WTC11 (cell line): Measurements from ENCODE around the gene THBS3. TPM values are rescaled to one million over a fixed set of nuclear protein-coding genes. Genes with fewer than 3 reads are reported as not detected.
"Not testable (repeated sequence)": the region's sequence is repeated elsewhere in the genome, so short reads cannot be mapped to it uniquely, and the experiment has no call there.

Experiments used
- ATAC-seq: fragments of 200-7000 bp; cut with Tn5 transposase; 2 replicates; pipeline ENCODE4 v1.10.0; 2021; ENCODE audit warnings: mild to moderate bottlenecking, moderate library complexity
- CTCF ChIA-PET: fragments of 300-600 bp; sonication (Branson Sonifier 250); formaldehyde crosslinking; loops from one replicate; lab custom pipeline; 2021; ENCODE audit warnings: antibody characterized with exemption; lab: Charles Lee
- POLR2A ChIA-PET: fragments of 350-600 bp; sonication (Branson Sonifier 250); formaldehyde crosslinking; loops from one replicate; lab custom pipeline; 2021; ENCODE audit warnings: antibody characterized with exemption; lab: Charles Lee
- DNase-seq: peaks from one replicate; pipeline ENCODE4 v3.0.0; 2021; ENCODE audit warnings: low spot score
- H3K27ac Mint-ChIP-seq: 2 replicates; pipeline ENCODE4 v1.8.0; 2021; ENCODE audit warnings: mixed read lengths
- H3K27me3 Mint-ChIP-seq: 2 replicates; pipeline ENCODE4 v1.8.0; 2021; ENCODE audit warnings: low read depth, mild to moderate bottlenecking, moderate library complexity, mixed read lengths
- H3K36me3 Mint-ChIP-seq: 2 replicates; pipeline ENCODE4 v1.8.0; 2021; ENCODE audit warnings: mixed read lengths
- H3K4me1 Mint-ChIP-seq: 2 replicates; pipeline ENCODE4 v1.8.0; 2022; ENCODE audit warnings: mixed read lengths
- H3K4me3 Mint-ChIP-seq: 2 replicates; pipeline ENCODE4 v1.8.0; 2021; ENCODE audit warnings: mild to moderate bottlenecking, moderate library complexity, mixed read lengths
- H3K9me3 Mint-ChIP-seq: 2 replicates; pipeline ENCODE4 v1.8.0; 2021; ENCODE audit warnings: mixed read lengths
- NFYB ChIP-seq: sonication (generic); formaldehyde crosslinking; conservative IDR thresholded peaks from 2 replicates; pipeline ENCODE4 v1.8.0; 2022; ENCODE audit warnings: low read depth, missing genetic modification reagents
- NR1H2 ChIP-seq: sonication (generic); formaldehyde crosslinking; IDR thresholded peaks from 2 replicates; pipeline ENCODE4 v1.9.0; 2021; ENCODE audit warnings: mild to moderate bottlenecking, moderate library complexity, missing genetic modification reagents
- RORB ChIP-seq: fragments of 250-450 bp; sonication (Bioruptor Pico); IDR thresholded peaks from 2 replicates; pipeline ENCODE4 v1.9.0; 2021; ENCODE audit warnings: mild to moderate bottlenecking
- SOX15 ChIP-seq: fragments of 250-450 bp; sonication (Bioruptor Pico); IDR thresholded peaks from 2 replicates; pipeline ENCODE4 v1.9.0; 2021; ENCODE audit warnings: mild to moderate bottlenecking
- USF2 ChIP-seq: sonication (generic); formaldehyde crosslinking; IDR thresholded peaks from 2 replicates; pipeline ENCODE4 v1.8.1; 2023; ENCODE audit warnings: mild to moderate bottlenecking, missing genetic modification reagents, moderate library complexity
- ZBTB21 ChIP-seq: sonication (generic); formaldehyde crosslinking; IDR thresholded peaks from 2 replicates; pipeline ENCODE4 v1.8.1; 2023; ENCODE audit warnings: mild to moderate bottlenecking, missing genetic modification reagents, borderline replicate concordance
- ZNF138 ChIP-seq: sonication (generic); formaldehyde crosslinking; conservative IDR thresholded peaks from 2 replicates; pipeline ENCODE4 v1.8.1; 2022; ENCODE audit warnings: mild to moderate bottlenecking, moderate library complexity, missing genetic modification reagents
- total RNA-seq: library from RNA; stranded (reverse); gene quantifications from 3 replicates; pipeline ENCODE4 v1.2.3, GENCODE V29; 2021
- TF ChIP-seq, protein P1 (sequence below): sonication (generic); formaldehyde crosslinking; IDR thresholded peaks from 2 replicates; pipeline ENCODE4 v1.8.0; 2022; ENCODE audit warnings: mild to moderate bottlenecking, missing genetic modification reagents
- TF ChIP-seq, protein P2 (sequence below): sonication (generic); formaldehyde crosslinking; conservative IDR thresholded peaks from 2 replicates; pipeline ENCODE4 v1.8.1; 2023; ENCODE audit warnings: mild to moderate bottlenecking, low read depth, missing genetic modification reagents, moderate library complexity
- TF ChIP-seq, protein P3 (sequence below): sonication (generic); formaldehyde crosslinking; IDR thresholded peaks from 2 replicates; pipeline ENCODE4 v1.8.0; 2022; ENCODE audit warnings: mild to moderate bottlenecking, missing genetic modification reagents

The THBS3 gene
- total RNA-seq, 1 experiment from 2014 or later = 5.3 TPM

DNA sequence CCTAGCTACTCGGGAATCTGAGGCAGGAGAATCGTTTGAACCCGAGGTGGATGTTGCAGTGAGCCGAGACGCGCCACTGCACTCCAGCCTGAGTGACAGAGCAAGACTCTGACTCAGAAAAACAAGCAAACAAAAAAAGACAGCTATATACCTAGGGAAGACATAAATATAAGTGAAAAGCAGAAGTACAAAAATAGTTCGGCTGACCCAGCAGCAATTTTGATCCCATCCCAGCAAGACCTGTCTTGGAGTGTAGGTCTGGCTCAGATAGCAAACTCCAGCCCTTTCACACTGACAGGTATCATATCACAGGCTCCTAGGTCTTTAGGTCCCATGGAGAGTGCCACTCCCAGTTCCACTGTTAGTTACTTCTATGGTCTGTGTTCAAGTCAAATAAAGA, 15.3 kb upstream of the THBS3 start (continued):
- TF ChIP-seq ZBTB21 (CRISPR knock-in tag) (no peak), NR1H2 (CRISPR knock-in tag) (no peak), SOX15 (CRISPR knock-in tag) (no peak), NFYB (CRISPR knock-in tag) (no peak), RORB (no peak)
- TF ChIP-seq, protein P1, sequence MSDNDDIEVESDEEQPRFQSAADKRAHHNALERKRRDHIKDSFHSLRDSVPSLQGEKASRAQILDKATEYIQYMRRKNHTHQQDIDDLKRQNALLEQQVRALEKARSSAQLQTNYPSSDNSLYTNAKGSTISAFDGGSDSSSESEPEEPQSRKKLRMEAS = no peak

GRCh38 chr1:155220211-155220965, 12.7 kb upstream of the THBS3 start:
- peak overlapping the region; percentile 45; the same call in 1 of the 2 replicates for H3K27ac Mint-ChIP-seq
- H3K27me3 Mint-ChIP-seq, H3K4me3 Mint-ChIP-seq, DNase-seq, POLR2A ChIA-PET, H3K36me3 Mint-ChIP-seq, ATAC-seq, H3K9me3 Mint-ChIP-seq: not testable (repeated sequence)
- peaks cover 16% of the 10 kb centered on the region for H3K4me1 Mint-ChIP-seq
- CTCF ChIA-PET = interaction anchor here (1.5 kb wide), 1 partner anchor 30 kb away, joined by 6 read pairs; no protein-coding TSS in a partner anchor

DNA sequence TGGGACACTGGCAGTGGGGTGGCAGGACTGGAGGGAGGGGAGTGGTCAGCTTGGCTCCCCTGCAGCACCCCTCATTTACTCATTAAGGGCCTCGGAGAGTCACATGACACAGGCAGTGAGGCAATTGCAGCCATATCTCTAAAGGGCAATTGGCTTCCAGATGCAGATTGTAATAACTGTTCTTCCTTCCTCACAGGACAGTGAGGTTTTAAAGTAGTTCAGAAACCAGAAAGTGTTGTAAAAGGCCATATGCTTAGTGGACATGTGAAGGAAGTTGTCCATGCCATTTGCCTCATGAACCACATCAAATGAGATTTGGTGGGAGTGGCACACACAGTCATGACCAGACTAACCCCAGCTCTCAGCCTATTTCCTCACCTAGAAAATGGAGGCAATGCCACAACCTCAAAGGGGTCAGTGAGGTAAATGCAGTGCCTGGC, 11.9 kb upstream of the THBS3 start:
- POLR2A ChIA-PET = interaction anchor here (0.7 to 1.5 kb wide), 3 partner anchors 16 to 25 kb away, joined by 3 to 4 read pairs (median 3); no protein-coding TSS in a partner anchor
- peak; percentile 68 for ATAC-seq
- Mint-ChIP-seq H3K4me3 (peak overlapping the region; percentile 56), H3K36me3 (peaks cover 5% of the 10 kb centered on the region), H3K9me3 (no peaks in the 10 kb centered on the region), H3K4me1 (peaks cover 12% of the 10 kb centered on the region), H3K27me3 (no peaks in the 10 kb centered on the region), H3K27ac (peak overlapping the region; percentile 82)
- TF ChIP-seq, protein P2, sequence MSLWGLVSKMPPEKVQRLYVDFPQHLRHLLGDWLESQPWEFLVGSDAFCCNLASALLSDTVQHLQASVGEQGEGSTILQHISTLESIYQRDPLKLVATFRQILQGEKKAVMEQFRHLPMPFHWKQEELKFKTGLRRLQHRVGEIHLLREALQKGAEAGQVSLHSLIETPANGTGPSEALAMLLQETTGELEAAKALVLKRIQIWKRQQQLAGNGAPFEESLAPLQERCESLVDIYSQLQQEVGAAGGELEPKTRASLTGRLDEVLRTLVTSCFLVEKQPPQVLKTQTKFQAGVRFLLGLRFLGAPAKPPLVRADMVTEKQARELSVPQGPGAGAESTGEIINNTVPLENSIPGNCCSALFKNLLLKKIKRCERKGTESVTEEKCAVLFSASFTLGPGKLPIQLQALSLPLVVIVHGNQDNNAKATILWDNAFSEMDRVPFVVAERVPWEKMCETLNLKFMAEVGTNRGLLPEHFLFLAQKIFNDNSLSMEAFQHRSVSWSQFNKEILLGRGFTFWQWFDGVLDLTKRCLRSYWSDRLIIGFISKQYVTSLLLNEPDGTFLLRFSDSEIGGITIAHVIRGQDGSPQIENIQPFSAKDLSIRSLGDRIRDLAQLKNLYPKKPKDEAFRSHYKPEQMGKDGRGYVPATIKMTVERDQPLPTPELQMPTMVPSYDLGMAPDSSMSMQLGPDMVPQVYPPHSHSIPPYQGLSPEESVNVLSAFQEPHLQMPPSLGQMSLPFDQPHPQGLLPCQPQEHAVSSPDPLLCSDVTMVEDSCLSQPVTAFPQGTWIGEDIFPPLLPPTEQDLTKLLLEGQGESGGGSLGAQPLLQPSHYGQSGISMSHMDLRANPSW (CRISPR knock-in tag) = no peak
- TF ChIP-seq, protein P3, sequence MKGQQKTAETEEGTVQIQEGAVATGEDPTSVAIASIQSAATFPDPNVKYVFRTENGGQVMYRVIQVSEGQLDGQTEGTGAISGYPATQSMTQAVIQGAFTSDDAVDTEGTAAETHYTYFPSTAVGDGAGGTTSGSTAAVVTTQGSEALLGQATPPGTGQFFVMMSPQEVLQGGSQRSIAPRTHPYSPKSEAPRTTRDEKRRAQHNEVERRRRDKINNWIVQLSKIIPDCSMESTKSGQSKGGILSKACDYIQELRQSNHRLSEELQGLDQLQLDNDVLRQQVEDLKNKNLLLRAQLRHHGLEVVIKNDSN (CRISPR knock-in tag) = peak; percentile 95
- peak; percentile 95 for TF ChIP-seq USF2 (CRISPR knock-in tag)
- CTCF ChIA-PET = interaction anchor here (1.0 to 2.6 kb wide), 5 partner anchors 13 to 47 kb away, joined by 3 to 14 read pairs (median 8); partner anchors contain the start of genes KRTCAP2 and THBS3
- DNase-seq = peak; percentile 27

DNA sequence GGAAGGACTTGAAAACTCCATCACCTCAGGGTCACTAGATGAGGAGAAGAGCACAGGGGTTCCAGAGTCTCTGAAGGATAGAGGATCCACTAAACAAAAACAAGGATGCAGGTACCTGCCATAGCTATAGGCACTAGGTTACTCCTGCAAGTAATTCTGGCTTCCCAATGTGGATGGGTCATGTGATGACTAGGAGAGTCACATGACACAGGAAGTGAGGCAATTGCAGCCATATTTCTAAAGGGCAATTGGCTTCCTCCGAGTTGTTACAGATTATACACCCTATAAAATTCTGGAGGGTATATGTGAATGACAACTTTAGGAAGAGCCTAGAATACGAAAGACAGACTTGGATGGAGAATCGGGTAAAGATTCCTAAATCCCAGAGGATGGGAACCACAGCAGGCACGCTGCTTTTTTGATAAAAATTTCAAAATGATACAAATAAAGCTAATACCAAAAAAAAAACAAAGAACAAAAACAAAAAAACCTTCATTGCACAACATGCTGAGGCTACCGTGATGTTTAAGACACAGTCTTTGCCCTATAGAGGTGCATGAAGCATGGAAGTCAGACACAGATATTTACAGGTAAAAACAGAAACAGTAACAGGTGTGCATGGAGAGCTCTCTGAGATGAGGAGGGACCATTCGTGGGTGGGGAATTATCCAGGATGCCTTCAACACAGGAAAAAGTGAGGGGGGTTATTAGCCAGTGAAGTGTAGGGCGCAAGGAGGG, 11.3 kb upstream of the THBS3 start:
- ChIA-PET POLR2A (interaction anchor here (0.7 to 1.5 kb wide), 3 partner anchors 15 to 24 kb away, joined by 3 to 4 read pairs (median 3); no protein-coding TSS in a partner anchor), CTCF (interaction anchor here (1.0 to 2.6 kb wide), 5 partner anchors 12 to 46 kb away, joined by 3 to 14 read pairs (median 8); partner anchors contain the start of genes KRTCAP2 and THBS3)
- H3K9me3 Mint-ChIP-seq = no peaks in the 10 kb centered on the region
- ATAC-seq (peak; percentile 28), DNase-seq (no peak)
- H3K27me3 Mint-ChIP-seq = no peaks in the 10 kb centered on the region
- H3K4me3 Mint-ChIP-seq = peak overlapping the region; percentile 56
- peaks cover 12% of the 10 kb centered on the region for H3K4me1 Mint-ChIP-seq
- H3K36me3 Mint-ChIP-seq = peaks cover 5% of the 10 kb centered on the region
- H3K27ac Mint-ChIP-seq = peak overlapping the region; percentile 82
- TF ChIP-seq USF2 (CRISPR knock-in tag) (peak; percentile 97), ZNF138 (CRISPR knock-in tag) (no peak)
- TF ChIP-seq, protein P3 (CRISPR knock-in tag) = peak; percentile 98

DNA sequence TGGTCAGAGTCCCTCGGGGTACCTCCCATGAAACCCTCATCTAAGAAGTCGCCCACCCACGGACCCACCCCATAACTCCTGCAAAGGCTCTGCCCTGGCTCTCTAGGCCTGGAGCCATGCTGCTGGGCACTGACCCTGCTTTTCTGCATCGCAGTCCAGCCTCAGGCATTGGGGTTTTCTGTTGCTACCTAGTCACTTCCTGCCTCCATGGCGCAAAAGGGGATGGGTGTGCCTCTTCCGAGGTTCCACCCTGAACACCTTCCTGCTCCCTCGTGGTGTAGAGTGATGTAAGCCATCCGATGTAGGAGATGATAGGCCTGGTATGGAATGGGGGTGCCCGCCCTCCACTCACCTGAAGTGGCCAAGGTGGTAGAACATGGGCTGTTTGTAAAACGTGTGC, 7.0 kb upstream of the THBS3 start:
- ATAC-seq, POLR2A ChIA-PET, H3K9me3 Mint-ChIP-seq, CTCF ChIA-PET, DNase-seq, H3K27ac Mint-ChIP-seq, H3K4me3 Mint-ChIP-seq, H3K36me3 Mint-ChIP-seq, H3K27me3 Mint-ChIP-seq: not testable (repeated sequence)
- H3K4me1 Mint-ChIP-seq = peaks cover 10% of the 10 kb centered on the region

DNA sequence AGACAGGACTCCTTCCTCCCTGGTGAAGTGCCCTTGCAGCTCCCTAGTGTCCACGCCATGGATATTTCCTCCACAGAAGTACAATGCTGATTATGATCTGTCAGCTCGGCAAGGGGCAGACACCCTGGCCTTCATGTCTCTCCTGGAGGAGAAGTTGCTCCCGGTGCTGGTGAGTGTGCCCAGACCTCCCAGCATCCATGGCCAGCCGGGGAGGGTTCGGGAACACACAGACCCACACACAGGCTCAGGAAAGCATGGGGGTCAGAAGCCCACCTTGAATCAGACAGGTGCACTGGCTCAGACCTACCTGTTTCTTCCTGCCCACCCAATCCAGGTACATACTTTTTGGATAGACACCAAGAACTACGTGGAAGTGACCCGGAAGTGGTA, 4.3 kb upstream of the THBS3 start:
- peaks cover 15% of the 10 kb centered on the region for H3K4me1 Mint-ChIP-seq
- H3K36me3 Mint-ChIP-seq, H3K27me3 Mint-ChIP-seq, CTCF ChIA-PET, ATAC-seq, POLR2A ChIA-PET, H3K9me3 Mint-ChIP-seq, H3K4me3 Mint-ChIP-seq, H3K27ac Mint-ChIP-seq, DNase-seq: not testable (repeated sequence)
